Measurements from ENCODE around the gene EMILIN3.

DNA sequence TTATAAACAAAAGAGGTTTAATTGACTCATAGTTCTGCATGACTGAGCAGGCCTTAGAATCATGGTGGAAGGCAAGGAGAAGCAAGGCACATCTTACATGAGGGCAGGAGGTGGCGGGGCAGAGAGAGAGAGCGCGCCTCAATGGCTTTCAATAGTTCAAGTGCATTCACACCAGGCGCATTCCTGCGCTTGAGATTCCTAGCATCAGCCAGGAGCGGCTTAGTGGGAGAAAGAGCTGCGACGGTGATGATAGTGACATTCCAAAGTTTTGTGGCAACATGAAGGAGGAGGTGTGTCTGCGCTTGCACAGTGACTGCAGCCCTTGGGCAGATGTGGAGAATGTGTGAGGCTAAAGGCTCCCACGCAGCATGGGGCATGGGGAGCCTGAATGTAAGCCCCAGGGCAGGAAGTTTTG, 25.0 kb upstream of the EMILIN3 start:
- TF ChIP-seq ZNF292 (tag by site-specific recombination; IDR thresholded peaks at IDR 0.05; ENCODE audit: borderline replicate concordance, low read depth) = no peak
- TF ChIP-seq ZFP41 (tag by site-specific recombination; IDR thresholded peaks at IDR 0.05; ENCODE audit: borderline replicate concordance) = no peak
- TF ChIP-seq, protein P1, sequence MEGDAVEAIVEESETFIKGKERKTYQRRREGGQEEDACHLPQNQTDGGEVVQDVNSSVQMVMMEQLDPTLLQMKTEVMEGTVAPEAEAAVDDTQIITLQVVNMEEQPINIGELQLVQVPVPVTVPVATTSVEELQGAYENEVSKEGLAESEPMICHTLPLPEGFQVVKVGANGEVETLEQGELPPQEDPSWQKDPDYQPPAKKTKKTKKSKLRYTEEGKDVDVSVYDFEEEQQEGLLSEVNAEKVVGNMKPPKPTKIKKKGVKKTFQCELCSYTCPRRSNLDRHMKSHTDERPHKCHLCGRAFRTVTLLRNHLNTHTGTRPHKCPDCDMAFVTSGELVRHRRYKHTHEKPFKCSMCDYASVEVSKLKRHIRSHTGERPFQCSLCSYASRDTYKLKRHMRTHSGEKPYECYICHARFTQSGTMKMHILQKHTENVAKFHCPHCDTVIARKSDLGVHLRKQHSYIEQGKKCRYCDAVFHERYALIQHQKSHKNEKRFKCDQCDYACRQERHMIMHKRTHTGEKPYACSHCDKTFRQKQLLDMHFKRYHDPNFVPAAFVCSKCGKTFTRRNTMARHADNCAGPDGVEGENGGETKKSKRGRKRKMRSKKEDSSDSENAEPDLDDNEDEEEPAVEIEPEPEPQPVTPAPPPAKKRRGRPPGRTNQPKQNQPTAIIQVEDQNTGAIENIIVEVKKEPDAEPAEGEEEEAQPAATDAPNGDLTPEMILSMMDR (tag by site-specific recombination; IDR thresholded peaks at IDR 0.05) = no peak
- no peak for TF ChIP-seq ZNF76 (tag by site-specific recombination; IDR thresholded peaks at IDR 0.05; ENCODE audit: borderline replicate concordance, low read depth)
- no peak for TF ChIP-seq ZBTB20 (tag by site-specific recombination; IDR thresholded peaks at IDR 0.05)
- TF ChIP-seq ZNF146 (tag by site-specific recombination; IDR thresholded peaks at IDR 0.05) = no peak
- TF ChIP-seq, protein P2, sequence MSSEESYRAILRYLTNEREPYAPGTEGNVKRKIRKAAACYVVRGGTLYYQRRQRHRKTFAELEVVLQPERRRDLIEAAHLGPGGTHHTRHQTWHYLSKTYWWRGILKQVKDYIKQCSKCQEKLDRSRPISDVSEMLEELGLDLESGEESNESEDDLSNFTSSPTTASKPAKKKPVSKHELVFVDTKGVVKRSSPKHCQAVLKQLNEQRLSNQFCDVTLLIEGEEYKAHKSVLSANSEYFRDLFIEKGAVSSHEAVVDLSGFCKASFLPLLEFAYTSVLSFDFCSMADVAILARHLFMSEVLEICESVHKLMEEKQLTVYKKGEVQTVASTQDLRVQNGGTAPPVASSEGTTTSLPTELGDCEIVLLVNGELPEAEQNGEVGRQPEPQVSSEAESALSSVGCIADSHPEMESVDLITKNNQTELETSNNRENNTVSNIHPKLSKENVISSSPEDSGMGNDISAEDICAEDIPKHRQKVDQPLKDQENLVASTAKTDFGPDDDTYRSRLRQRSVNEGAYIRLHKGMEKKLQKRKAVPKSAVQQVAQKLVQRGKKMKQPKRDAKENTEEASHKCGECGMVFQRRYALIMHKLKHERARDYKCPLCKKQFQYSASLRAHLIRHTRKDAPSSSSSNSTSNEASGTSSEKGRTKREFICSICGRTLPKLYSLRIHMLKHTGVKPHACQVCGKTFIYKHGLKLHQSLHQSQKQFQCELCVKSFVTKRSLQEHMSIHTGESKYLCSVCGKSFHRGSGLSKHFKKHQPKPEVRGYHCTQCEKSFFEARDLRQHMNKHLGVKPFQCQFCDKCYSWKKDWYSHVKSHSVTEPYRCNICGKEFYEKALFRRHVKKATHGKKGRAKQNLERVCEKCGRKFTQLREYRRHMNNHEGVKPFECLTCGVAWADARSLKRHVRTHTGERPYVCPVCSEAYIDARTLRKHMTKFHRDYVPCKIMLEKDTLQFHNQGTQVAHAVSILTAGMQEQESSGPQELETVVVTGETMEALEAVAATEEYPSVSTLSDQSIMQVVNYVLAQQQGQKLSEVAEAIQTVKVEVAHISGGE (tag by site-specific recombination; conservative IDR thresholded peaks at IDR 0.05; ENCODE audit: low read depth) = no peak
- no peak for TF ChIP-seq ZNF416 (tag by site-specific recombination; IDR thresholded peaks at IDR 0.05)
- no peak for TF ChIP-seq ZNF747 (tag by site-specific recombination; IDR thresholded peaks at IDR 0.05)
- TF ChIP-seq ZNF521 (tag by site-specific recombination; IDR thresholded peaks at IDR 0.05) = no peak
- TF ChIP-seq ZNF423 (tag by site-specific recombination; IDR thresholded peaks at IDR 0.05) = no peak
- no peak for TF ChIP-seq SALL2 (tag by site-specific recombination; IDR thresholded peaks at IDR 0.05; ENCODE audit: borderline replicate concordance)
- no peak for TF ChIP-seq ZNF768 (tag by site-specific recombination; IDR thresholded peaks at IDR 0.05)
- TF ChIP-seq ZNF174 (tag by site-specific recombination; IDR thresholded peaks at IDR 0.05) = no peak
